Globus pallidus (tissue), 1 donor: ENCODE results near the gene HEXA.
"Not testable (repeated sequence)": the region's sequence is repeated elsewhere in the genome, so short reads cannot be mapped to it uniquely, and the experiment has no call there.

Experiments
- DNase-seq: peaks from one replicate; pipeline ENCODE4 v3.0.0-alpha.2; 2015; ENCODE audit warnings: low spot score

The HEXA gene

GRCh38 chr15:72375846-72376581 is at the start of gene HEXA:
Gene HEXA (minus strand): TSS chr15:72376014. CDS start chr15:72375972, 42 bp downstream.
- DNase-seq, result peak; percentile 88

GRCh38 chr15:72423256-72423655 is 47.4 kb upstream of the HEXA start:
- no peak for DNase-seq

GRCh38 chr15:72421484-72421883 is 45.7 kb upstream of the HEXA start:
- DNase-seq, result no peak

- DNase-seq, result no peak
These were observed 44.8 kb upstream of the HEXA start for GRCh38 chr15:72420576-72420975.

- not testable (repeated sequence) for DNase-seq
These were observed 44.0 kb upstream of the HEXA start for GRCh38 chr15:72419768-72420167.

GRCh38 chr15:72415304-72415703 is 39.5 kb upstream of the HEXA start:
- no peak for DNase-seq

GRCh38 chr15:72413337-72413736 is 37.5 kb upstream of the HEXA start:
- not testable (repeated sequence) for DNase-seq

- no peak for DNase-seq
These were observed 35.7 kb upstream of the HEXA start for GRCh38 chr15:72411544-72411943.

GRCh38 chr15:72411111-72411510 is 35.3 kb upstream of the HEXA start:
- no peak for DNase-seq

GRCh38 chr15:72406936-72407335 is 31.1 kb upstream of the HEXA start:
- DNase-seq, result no peak

- no peak for DNase-seq
These were observed 29.0 kb upstream of the HEXA start for GRCh38 chr15:72404841-72405240.

- no peak for DNase-seq
These were observed 28.5 kb upstream of the HEXA start for GRCh38 chr15:72404356-72404755.

- no peak for DNase-seq
These were observed 26.9 kb upstream of the HEXA start for GRCh38 chr15:72402726-72403125.

GRCh38 chr15:72398648-72399047 is 22.8 kb upstream of the HEXA start:
- no peak for DNase-seq

- DNase-seq, result no peak
These were observed 22.2 kb upstream of the HEXA start, which contains the start of gene TMEM202 for GRCh38 chr15:72397796-72398588. Gene TMEM202 (plus strand): TSS chr15:72398305. CDS start chr15:72398327, 22 bp downstream.

GRCh38 chr15:72396331-72396730 is 20.5 kb upstream of the HEXA start:
- not testable (repeated sequence) for DNase-seq

- no peak for DNase-seq
These were observed 13.4 kb upstream of the HEXA start for GRCh38 chr15:72389231-72389630.

- no peak for DNase-seq
These were observed 11.9 kb upstream of the HEXA start for GRCh38 chr15:72387741-72388140.

- no peak for DNase-seq
These were observed 6.3 kb upstream of the HEXA start for GRCh38 chr15:72382146-72382545.

GRCh38 chr15:72380743-72381142 is 4.9 kb upstream of the HEXA start:
- DNase-seq, result no peak

- no peak for DNase-seq
These were observed 4.1 kb upstream of the HEXA start for GRCh38 chr15:72379856-72380430.

GRCh38 chr15:72379106-72379505 is 3.3 kb upstream of the HEXA start:
- DNase-seq, result not testable (repeated sequence)

GRCh38 chr15:72377331-72377730 is 1.5 kb upstream of the HEXA start:
- no peak for DNase-seq
